ENCODE measurements around the gene OR10J5.
"Not testable (repeated sequence)": the region's sequence is repeated elsewhere in the genome, so short reads cannot be mapped to it uniquely, and the experiment has no call there.

Gene OR10J5

GRCh38 chr1:159535907-159536306 lies at the start of gene OR10J5:
TSS of gene OR10J5 (minus strand) at chr1:159536007. CDS start at chr1:159536007, 0 bp downstream.
- DNase-seq (ENCODE audit: low read depth) = no peak
- H3K4me3 ChIP-seq (ENCODE audit: low read depth, low read length) = no peak within 1 kb of the TSS

GRCh38 chr1:159584536-159584935 lies 48.7 kb upstream of the OR10J5 start:
- DNase-seq (ENCODE audit: low read depth) = no peak
- H3K4me3 ChIP-seq (ENCODE audit: low read depth, low read length) = no peak overlapping the region

GRCh38 chr1:159581422-159581821 lies 45.6 kb upstream of the OR10J5 start:
- H3K4me3 ChIP-seq (ENCODE audit: low read depth, low read length) = no peak overlapping the region
- no peak for DNase-seq (ENCODE audit: low read depth)

GRCh38 chr1:159580340-159580739 lies 44.5 kb upstream of the OR10J5 start:
- DNase-seq (ENCODE audit: low read depth) = no peak
- H3K4me3 ChIP-seq (ENCODE audit: low read depth, low read length) = no peak overlapping the region

- no peak for DNase-seq (ENCODE audit: low read depth)
- H3K4me3 ChIP-seq (ENCODE audit: low read depth, low read length) = no peak overlapping the region
Measured at GRCh38 chr1:159577446-159577845, 41.6 kb upstream of the OR10J5 start.

- no peak for DNase-seq (ENCODE audit: low read depth)
- H3K4me3 ChIP-seq (ENCODE audit: low read depth, low read length) = no peak overlapping the region
Measured at GRCh38 chr1:159562680-159563079, 26.9 kb upstream of the OR10J5 start.

- H3K4me3 ChIP-seq (ENCODE audit: low read depth, low read length) = no peak overlapping the region
Measured at GRCh38 chr1:159561497-159561896, 25.7 kb upstream of the OR10J5 start.

GRCh38 chr1:159560599-159560998 lies 24.8 kb upstream of the OR10J5 start:
- DNase-seq (ENCODE audit: low read depth) = no peak
- no peak overlapping the region for H3K4me3 ChIP-seq (ENCODE audit: low read depth, low read length)

More at GRCh38 chr1:159561497-159561896, 25.7 kb upstream of the OR10J5 start:
- DNase-seq (ENCODE audit: low read depth) = no peak

GRCh38 chr1:159556931-159557369 lies 21.1 kb upstream of the OR10J5 start:
- no peak for DNase-seq (ENCODE audit: low read depth)
- H3K4me3 ChIP-seq (ENCODE audit: low read depth, low read length) = no peak overlapping the region

- no peak overlapping the region for H3K4me3 ChIP-seq (ENCODE audit: low read depth, low read length)
- no peak for DNase-seq (ENCODE audit: low read depth)
Measured at GRCh38 chr1:159554696-159555095, 18.9 kb upstream of the OR10J5 start.

GRCh38 chr1:159554261-159554660 lies 18.5 kb upstream of the OR10J5 start:
- H3K4me3 ChIP-seq (ENCODE audit: low read depth, low read length) = no peak overlapping the region
- no peak for DNase-seq (ENCODE audit: low read depth)

- no peak for DNase-seq (ENCODE audit: low read depth)
Measured at GRCh38 chr1:159548126-159548525, 12.3 kb upstream of the OR10J5 start.

GRCh38 chr1:159532922-159533321 lies 2.9 kb downstream of the OR10J5 start:
- H3K4me3 ChIP-seq (ENCODE audit: low read depth, low read length) = no peak overlapping the region
- DNase-seq (ENCODE audit: low read depth) = no peak

More at GRCh38 chr1:159548126-159548525, 12.3 kb upstream of the OR10J5 start:
- H3K4me3 ChIP-seq (ENCODE audit: low read depth, low read length) = no peak overlapping the region

GRCh38 chr1:159524792-159525191 lies 11.0 kb downstream of the OR10J5 start:
- not testable (repeated sequence) for DNase-seq (ENCODE audit: low read depth); H3K4me3 ChIP-seq (ENCODE audit: low read depth, low read length)

- H3K4me3 ChIP-seq (ENCODE audit: low read depth, low read length) = no peak overlapping the region
- DNase-seq (ENCODE audit: low read depth) = no peak
Measured at GRCh38 chr1:159510229-159510541, 25.6 kb downstream of the OR10J5 start.

- DNase-seq (ENCODE audit: low read depth) = no peak
- no peak overlapping the region for H3K4me3 ChIP-seq (ENCODE audit: low read depth, low read length)
Measured at GRCh38 chr1:159509440-159510228, 26.2 kb downstream of the OR10J5 start.

- no peak for DNase-seq (ENCODE audit: low read depth)
- H3K4me3 ChIP-seq (ENCODE audit: low read depth, low read length) = no peak overlapping the region
Measured at GRCh38 chr1:159508951-159509350, 26.9 kb downstream of the OR10J5 start.

GRCh38 chr1:159505676-159506075 lies 30.1 kb downstream of the OR10J5 start:
- DNase-seq (ENCODE audit: low read depth) = no peak
- no peak overlapping the region for H3K4me3 ChIP-seq (ENCODE audit: low read depth, low read length)

- no peak overlapping the region for H3K4me3 ChIP-seq (ENCODE audit: low read depth, low read length)
- DNase-seq (ENCODE audit: low read depth) = no peak
Measured at GRCh38 chr1:159501082-159501481, 34.7 kb downstream of the OR10J5 start.

- not testable (repeated sequence) for DNase-seq (ENCODE audit: low read depth); H3K4me3 ChIP-seq (ENCODE audit: low read depth, low read length)
Measured at GRCh38 chr1:159494513-159495210, 41.1 kb downstream of the OR10J5 start.

- DNase-seq (ENCODE audit: low read depth) = no peak
- H3K4me3 ChIP-seq (ENCODE audit: low read depth, low read length) = no peak overlapping the region
Measured at GRCh38 chr1:159493354-159493753, 42.5 kb downstream of the OR10J5 start.

Measured in skeletal muscle cell (primary cell).